Mesodermal cell (in vitro differentiated cells): Measurements from ENCODE around the gene STARD3. TPM values are rescaled to one million over a fixed set of nuclear protein-coding genes. Genes with fewer than 3 reads are reported as not detected.
"Not testable (repeated sequence)": the region's sequence is repeated elsewhere in the genome, so short reads cannot be mapped to it uniquely, and the experiment has no call there.

Experiments
- H3K27ac ChIP-seq: 2 replicates; pipeline ENCODE4 v1.7.0; 2013; ENCODE audit warnings: mild to moderate bottlenecking, low read depth, low read length, moderate library complexity; ENCODE audit not compliant: severe bottlenecking
- H3K36me3 ChIP-seq: 2 replicates; pipeline ENCODE4 v1.7.1; 2013; ENCODE audit warnings: mild to moderate bottlenecking, low read length, moderate library complexity; ENCODE audit not compliant: control insufficient read depth, insufficient read depth
- H3K4me1 ChIP-seq: one replicate; pipeline ENCODE4 v1.7.1; 2013; ENCODE audit warnings: mild to moderate bottlenecking, low read length; ENCODE audit not compliant: insufficient read depth, control insufficient read depth, poor library complexity, severe bottlenecking
- H3K4me3 ChIP-seq: 2 replicates; pipeline ENCODE4 v1.7.0; 2013; ENCODE audit warnings: low read length, control low read depth, mild to moderate bottlenecking; ENCODE audit not compliant: insufficient read depth, poor library complexity, severe bottlenecking; ENCODE audit errors: extremely low read depth
- H3K9me3 ChIP-seq: 2 replicates; pipeline ENCODE4 v1.7.1; 2013; ENCODE audit warnings: mild to moderate bottlenecking, low read length, moderate library complexity; ENCODE audit not compliant: control insufficient read depth
- WGBS, 2 experiments: methylation state at CpG; one replicate each; pipeline ENCODE4 v1.1.5; 2013; ENCODE audit warnings: missing lambda C conversion rate in 2 of 2; ENCODE audit not compliant: insufficient coverage in 2 of 2; 5-methylcytosine and 5-hydroxymethylcytosine counted together
- polyA plus RNA-seq, 2 experiments: library from polyadenylated mRNA; stranded (reverse); fragments of 50-300 nt; gene quantifications; one replicate each; pipeline ENCODE4 v1.2.3, GENCODE V29; 2013

The STARD3 gene
- 45.9 TPM for polyA plus RNA-seq (2013, experiment 1 of 2)
- polyA plus RNA-seq (2013, experiment 2 of 2), result 35.0 TPM

GRCh38 chr17:39636927-39637736, at the start of gene STARD3:
Gene STARD3 (plus strand): TSS chr17:39637144. CDS start chr17:39653532, 16,388 bp downstream.
- H3K27ac ChIP-seq, result peak within 1 kb of the TSS; percentile 36
- 0% methylated on average over 47 to 57 of the region's 69 CpGs for WGBS, 2 experiments
- peak within 1 kb of the TSS; percentile 84 for H3K4me3 ChIP-seq
- H3K9me3 ChIP-seq, result no peaks in the 10 kb centered on the region
- peaks cover 5% of the 10 kb centered on the region for H3K36me3 ChIP-seq
- H3K4me1 ChIP-seq, result peaks cover 16% of the 10 kb centered on the region

- not testable (repeated sequence) for H3K9me3 ChIP-seq, H3K4me3 ChIP-seq, H3K27ac ChIP-seq, H3K36me3 ChIP-seq, H3K4me1 ChIP-seq
- 64 to 80% methylated on average over 1 to 2 of the region's 2 CpGs for WGBS, 2 experiments
Observed at GRCh38 chr17:39590180-39590579, 46.8 kb upstream of the STARD3 start.

- H3K27ac ChIP-seq, result no peak overlapping the region
- no peaks in the 10 kb centered on the region for H3K9me3 ChIP-seq
- 0 to 4% methylated on average over 8 to 15 of the region's 22 CpGs for WGBS, 2 experiments
- no peaks in the 10 kb centered on the region for H3K36me3 ChIP-seq
- H3K4me1 ChIP-seq, result no peaks in the 10 kb centered on the region
- H3K4me3 ChIP-seq, result no peak overlapping the region
Observed at GRCh38 chr17:39591958-39592954, 44.7 kb upstream of the STARD3 start.

- Histone ChIP-seq H3K36me3 (no peaks in the 10 kb centered on the region), H3K9me3 (no peaks in the 10 kb centered on the region), H3K4me1 (no peaks in the 10 kb centered on the region), H3K27ac (no peak overlapping the region), H3K4me3 (no peak overlapping the region)
- 48 to 80% methylated on average over 1 to 2 of the region's 2 CpGs for WGBS, 2 experiments
Observed at GRCh38 chr17:39593371-39593770, 43.6 kb upstream of the STARD3 start.

GRCh38 chr17:39595294-39595693, 41.6 kb upstream of the STARD3 start:
- no peaks in the 10 kb centered on the region for H3K4me1 ChIP-seq
- H3K9me3 ChIP-seq, result no peaks in the 10 kb centered on the region
- 0% methylated on average over 3 of the region's 4 CpGs; no CpG with 5 or more reads in 1 of the 2 experiments for WGBS, 2 experiments
- no peak overlapping the region for H3K27ac ChIP-seq
- H3K4me3 ChIP-seq, result no peak overlapping the region
- no peaks in the 10 kb centered on the region for H3K36me3 ChIP-seq

- H3K9me3 ChIP-seq, result no peaks in the 10 kb centered on the region
Observed at GRCh38 chr17:39595928-39596510, 40.9 kb upstream of the STARD3 start.

GRCh38 chr17:39596543-39597267, 40.2 kb upstream of the STARD3 start:
- H3K9me3 ChIP-seq, result no peaks in the 10 kb centered on the region
- peaks cover 5% of the 10 kb centered on the region for H3K4me1 ChIP-seq
- 2% methylated on average over 31 to 33 of the region's 47 CpGs for WGBS, 2 experiments
- no peak overlapping the region for H3K4me3 ChIP-seq
- no peaks in the 10 kb centered on the region for H3K36me3 ChIP-seq
- no peak overlapping the region for H3K27ac ChIP-seq

More at GRCh38 chr17:39595928-39596510, 40.9 kb upstream of the STARD3 start:
- H3K36me3 ChIP-seq, result no peaks in the 10 kb centered on the region
- no peak overlapping the region for H3K27ac ChIP-seq
- 11 to 16% methylated on average over 5 to 7 of the region's 11 CpGs for WGBS, 2 experiments
- no peak overlapping the region for H3K4me3 ChIP-seq
- H3K4me1 ChIP-seq, result no peaks in the 10 kb centered on the region

- peaks cover 10% of the 10 kb centered on the region for H3K4me1 ChIP-seq
- WGBS, 2 experiments, result 4 to 6% methylated on average over 15 to 18 of the region's 22 CpGs
Observed at GRCh38 chr17:39597372-39598046, 39.4 kb upstream of the STARD3 start.

GRCh38 chr17:39598047-39598481, 38.9 kb upstream of the STARD3 start:
- H3K9me3 ChIP-seq, result no peaks in the 10 kb centered on the region
- H3K27ac ChIP-seq, result no peak overlapping the region
- H3K4me1 ChIP-seq, result peaks cover 10% of the 10 kb centered on the region
- no peak overlapping the region for H3K4me3 ChIP-seq
- H3K36me3 ChIP-seq, result no peaks in the 10 kb centered on the region
- 4% methylated on average over 10 to 12 of the region's 13 CpGs for WGBS, 2 experiments

More at GRCh38 chr17:39597372-39598046, 39.4 kb upstream of the STARD3 start:
- Histone ChIP-seq H3K4me3 (no peak overlapping the region), H3K9me3 (no peaks in the 10 kb centered on the region), H3K27ac (no peak overlapping the region), H3K36me3 (no peaks in the 10 kb centered on the region)
